Neural progenitor cell (in vitro differentiated cells): ENCODE results near the gene EGFR. TPM values are rescaled to one million over a fixed set of nuclear protein-coding genes. Genes with fewer than 3 reads are reported as not detected.
A peak's percentile ranks its signal among the peaks of the same experiment; 100 is the strongest.

ENCODE experiments used
- DNase-seq: peaks from one replicate; pipeline ENCODE4 v3.0.0-alpha.2; 2016; ENCODE audit warnings: low spot score
- H2AFZ ChIP-seq: fragments of 200-600 bp; sonication (generic); replicated peaks from 2 replicates; pipeline ENCODE4 v1.6.1; 2016; ENCODE audit warnings: antibody characterized with exemption
- H3F3A ChIP-seq: fragments of 200-600 bp; sonication (generic); 2 replicates; pipeline ENCODE4 v1.6.1; 2016; ENCODE audit warnings: antibody characterized with exemption, low read depth
- H3K27ac ChIP-seq: fragments of 200-600 bp; sonication (generic); 2 replicates; pipeline ENCODE4 v1.5.1; 2016; ENCODE audit warnings: mild to moderate bottlenecking
- H3K27me3 ChIP-seq: fragments of 200-600 bp; sonication (generic); 2 replicates; pipeline ENCODE4 v1.6.1; 2016; ENCODE audit warnings: mild to moderate bottlenecking, moderate library complexity
- H3K36me3 ChIP-seq: fragments of 200-600 bp; sonication (generic); 2 replicates; pipeline ENCODE4 v1.5.1; 2016
- H3K4me1 ChIP-seq: fragments of 200-600 bp; sonication (generic); 2 replicates; pipeline ENCODE4 v1.6.1; 2016; ENCODE audit warnings: mixed run types
- H3K4me2 ChIP-seq: fragments of 200-600 bp; sonication (generic); 2 replicates; pipeline ENCODE4 v1.6.1; 2016
- H3K4me3 ChIP-seq: fragments of 200-600 bp; sonication (generic); 2 replicates; pipeline ENCODE4 v1.5.1; 2016
- H3K79me2 ChIP-seq: fragments of 200-600 bp; sonication (generic); 2 replicates; pipeline ENCODE4 v1.6.1; 2016; ENCODE audit warnings: low read depth
- H3K9ac ChIP-seq: fragments of 200-600 bp; sonication (generic); 2 replicates; pipeline ENCODE4 v1.6.1; 2016
- H3K9me3 ChIP-seq: fragments of 200-600 bp; sonication (generic); 2 replicates; pipeline ENCODE4 v1.5.1; 2016; ENCODE audit warnings: low read depth
- H4K20me1 ChIP-seq: fragments of 200-600 bp; sonication (generic); 2 replicates; pipeline ENCODE4 v1.6.1; 2016; ENCODE audit warnings: low read depth
- H3K27ac Mint-ChIP-seq: 3 replicates; pipeline ENCODE4 v1.8.0; 2021; ENCODE audit warnings: mixed read lengths
- H3K27me3 Mint-ChIP-seq: 2 replicates; pipeline ENCODE4 v1.8.0; 2022; ENCODE audit warnings: low read depth, mild to moderate bottlenecking, inconsistent platforms, moderate library complexity, mixed read lengths; ENCODE audit not compliant: insufficient read depth
- H3K36me3 Mint-ChIP-seq: 3 replicates; pipeline ENCODE4 v1.8.0; 2021; ENCODE audit warnings: mixed read lengths
- H3K4me1 Mint-ChIP-seq: 3 replicates; pipeline ENCODE4 v1.8.0; 2021; ENCODE audit warnings: mixed read lengths
- H3K4me3 Mint-ChIP-seq: 3 replicates; pipeline ENCODE4 v1.8.0; 2021; ENCODE audit warnings: mild to moderate bottlenecking, moderate library complexity, mixed read lengths
- H3K9me3 Mint-ChIP-seq: 3 replicates; pipeline ENCODE4 v1.8.0; 2020; ENCODE audit warnings: mixed read lengths
- EZH2 ChIP-seq: fragments of 200-600 bp; sonication (generic); IDR thresholded peaks from 2 replicates; pipeline ENCODE4 v1.6.1; 2017; ENCODE audit warnings: antibody characterized with exemption, mild to moderate bottlenecking, moderate library complexity
- EZH2phosphoT487 ChIP-seq: fragments of 200-600 bp; sonication (generic); IDR thresholded peaks from 2 replicates; pipeline ENCODE4 v1.6.1; 2017; ENCODE audit warnings: antibody characterized with exemption
- total RNA-seq: library from RNA; depleted of rRNA; stranded (reverse); fragments of >200 nt; gene quantifications from 2 replicates; pipeline ENCODE4 v1.2.3, GENCODE V29; 2015; ENCODE audit warnings: low replicate concordance
- TF ChIP-seq, protein P1 (sequence below): fragments of 200-600 bp; sonication (generic); IDR thresholded peaks from 2 replicates; pipeline ENCODE4 v1.5.1; 2017; ENCODE audit warnings: antibody characterized with exemption, mild to moderate bottlenecking

EGFR gene
- total RNA-seq, 1 donor from 2014 or later: 4.6 TPM

DNA sequence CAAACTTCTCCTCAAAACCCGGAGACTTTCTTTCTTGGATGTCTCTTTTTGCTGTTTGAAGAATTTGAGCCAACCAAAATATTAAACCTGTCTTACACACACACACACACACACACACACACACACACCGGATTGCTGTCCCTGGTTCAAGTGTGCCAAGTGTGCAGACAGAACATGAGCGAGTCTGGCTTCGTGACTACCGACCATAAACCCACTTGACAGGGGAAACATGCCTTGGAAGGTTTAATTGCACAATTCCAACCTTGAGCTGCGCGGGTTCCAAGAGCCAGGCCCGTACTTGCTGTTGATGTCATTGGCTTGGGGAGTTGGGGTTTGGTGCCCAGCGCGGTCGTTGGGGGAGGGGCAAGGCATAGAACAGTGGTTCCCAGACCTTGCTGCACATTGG, 1.7 kb downstream of the EGFR start:
- Histone ChIP-seq H3K79me2 (no peaks in the 10 kb centered on the region), H3K27ac (no peak overlapping the region), H2AFZ (no peak overlapping the region), H3K27me3 (peaks cover 76% of the 10 kb centered on the region), H3K4me2 (peak overlapping the region; percentile 99), H4K20me1 (peaks cover 9% of the 10 kb centered on the region), H3K4me3 (peak overlapping the region; percentile 82), H3K4me1 (no peaks in the 10 kb centered on the region), H3K9ac (no peak overlapping the region), H3F3A (peaks cover 10% of the 10 kb centered on the region), H3K36me3 (no peaks in the 10 kb centered on the region), H3K9me3 (no peaks in the 10 kb centered on the region)
- H3K27me3 Mint-ChIP-seq: peaks cover 18% of the 10 kb centered on the region
- no peak for DNase-seq
- peaks cover 3% of the 10 kb centered on the region for H3K4me1 Mint-ChIP-seq
- H3K27ac Mint-ChIP-seq: no peak overlapping the region
- no peaks in the 10 kb centered on the region for H3K36me3 Mint-ChIP-seq
- TF ChIP-seq, protein P1, sequence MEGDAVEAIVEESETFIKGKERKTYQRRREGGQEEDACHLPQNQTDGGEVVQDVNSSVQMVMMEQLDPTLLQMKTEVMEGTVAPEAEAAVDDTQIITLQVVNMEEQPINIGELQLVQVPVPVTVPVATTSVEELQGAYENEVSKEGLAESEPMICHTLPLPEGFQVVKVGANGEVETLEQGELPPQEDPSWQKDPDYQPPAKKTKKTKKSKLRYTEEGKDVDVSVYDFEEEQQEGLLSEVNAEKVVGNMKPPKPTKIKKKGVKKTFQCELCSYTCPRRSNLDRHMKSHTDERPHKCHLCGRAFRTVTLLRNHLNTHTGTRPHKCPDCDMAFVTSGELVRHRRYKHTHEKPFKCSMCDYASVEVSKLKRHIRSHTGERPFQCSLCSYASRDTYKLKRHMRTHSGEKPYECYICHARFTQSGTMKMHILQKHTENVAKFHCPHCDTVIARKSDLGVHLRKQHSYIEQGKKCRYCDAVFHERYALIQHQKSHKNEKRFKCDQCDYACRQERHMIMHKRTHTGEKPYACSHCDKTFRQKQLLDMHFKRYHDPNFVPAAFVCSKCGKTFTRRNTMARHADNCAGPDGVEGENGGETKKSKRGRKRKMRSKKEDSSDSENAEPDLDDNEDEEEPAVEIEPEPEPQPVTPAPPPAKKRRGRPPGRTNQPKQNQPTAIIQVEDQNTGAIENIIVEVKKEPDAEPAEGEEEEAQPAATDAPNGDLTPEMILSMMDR: no peak
- TF ChIP-seq EZH2 (no peak), EZH2phosphoT487 (no peak)
- H3K9me3 Mint-ChIP-seq: no peaks in the 10 kb centered on the region
- peak overlapping the region; percentile 71 for H3K4me3 Mint-ChIP-seq

DNA sequence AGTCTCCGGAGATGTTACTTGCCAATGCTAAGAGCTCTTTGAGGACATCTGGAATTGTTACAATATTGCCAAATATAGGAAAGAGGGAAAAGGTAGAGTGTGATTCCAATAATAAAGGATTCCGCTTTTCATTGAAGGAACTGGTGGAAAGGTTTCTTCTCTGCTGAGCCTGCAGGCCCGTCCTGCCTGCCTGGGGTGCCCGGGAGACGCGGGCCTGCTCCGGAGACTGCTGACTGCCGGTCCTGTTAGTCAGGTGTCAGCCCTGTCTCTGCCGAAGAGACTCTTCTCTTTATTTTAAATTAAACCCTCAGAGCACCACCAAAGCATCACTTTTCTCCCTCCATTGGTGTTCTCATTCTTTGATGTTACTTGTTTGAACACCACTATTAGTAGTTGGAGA, 2.2 kb downstream of the EGFR start:
- H3K9me3 Mint-ChIP-seq: no peaks in the 10 kb centered on the region
- Histone ChIP-seq H3K9me3 (no peaks in the 10 kb centered on the region), H3K9ac (no peak overlapping the region), H3K4me1 (no peaks in the 10 kb centered on the region), H3K36me3 (no peaks in the 10 kb centered on the region), H3K27me3 (peaks cover 70% of the 10 kb centered on the region), H3F3A (peaks cover 10% of the 10 kb centered on the region), H2AFZ (no peak overlapping the region), H3K4me3 (no peak overlapping the region), H4K20me1 (peaks cover 9% of the 10 kb centered on the region), H3K79me2 (no peaks in the 10 kb centered on the region), H3K4me2 (no peak overlapping the region), H3K27ac (no peak overlapping the region)
- no peak for DNase-seq
- H3K27ac Mint-ChIP-seq: no peak overlapping the region
- no peak for TF ChIP-seq EZH2
- TF ChIP-seq EZH2phosphoT487: no peak
- TF ChIP-seq, protein P1: no peak
- H3K4me3 Mint-ChIP-seq: peak overlapping the region; percentile 71
- H3K36me3 Mint-ChIP-seq: no peaks in the 10 kb centered on the region
- H3K4me1 Mint-ChIP-seq: peaks cover 3% of the 10 kb centered on the region
- H3K27me3 Mint-ChIP-seq: peaks cover 17% of the 10 kb centered on the region

DNA sequence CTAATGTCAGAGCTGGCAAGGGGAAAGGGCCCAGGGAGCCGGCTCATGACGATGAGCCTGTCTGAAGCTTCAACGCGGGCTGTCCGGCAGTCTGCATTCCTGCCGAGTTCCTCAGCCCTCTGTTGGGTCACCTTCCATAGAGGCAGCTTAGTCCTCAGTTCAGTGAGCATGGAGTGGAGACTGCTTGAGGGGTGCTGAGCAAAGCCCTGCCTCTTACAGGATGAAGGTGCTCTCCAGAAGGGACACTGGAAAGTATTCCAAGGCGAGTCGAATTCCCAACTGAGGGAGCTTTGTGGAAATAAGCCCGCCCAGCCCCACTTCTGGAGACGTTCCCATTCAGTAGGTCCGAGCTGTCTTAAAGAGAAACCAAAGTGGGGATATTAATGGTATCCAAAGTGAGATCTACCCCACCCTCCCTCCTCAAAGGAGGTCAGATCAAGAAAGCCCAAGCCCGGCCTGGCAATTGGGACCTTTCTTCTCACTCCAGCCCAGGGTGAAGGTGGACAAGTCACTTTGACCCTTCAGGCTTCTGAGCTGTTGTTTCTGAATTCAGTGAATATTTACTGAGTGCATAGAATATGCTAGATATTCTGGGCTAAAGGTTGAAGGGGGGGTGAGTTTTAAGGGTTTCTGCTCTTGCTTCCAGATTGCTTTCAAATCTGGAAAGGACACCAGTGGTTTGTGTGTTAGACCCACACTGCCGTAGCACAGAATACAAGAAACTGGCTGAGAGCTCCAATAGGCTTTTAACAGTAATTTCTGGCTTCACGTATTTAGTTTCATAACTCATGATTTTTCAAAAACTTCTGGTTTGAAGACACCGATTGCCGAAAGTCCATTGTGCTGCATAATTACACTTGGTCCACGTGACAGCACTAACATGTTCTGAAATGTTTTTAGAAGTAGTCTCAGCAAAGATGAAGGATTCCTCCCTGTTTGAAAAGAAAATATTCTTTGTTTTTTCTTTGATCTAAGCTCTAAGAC, 3.5 kb downstream of the EGFR start:
- no peak overlapping the region for H3K9ac ChIP-seq
- peaks cover 10% of the 10 kb centered on the region for H3F3A ChIP-seq
- no peak overlapping the region for H3K27ac ChIP-seq
- peaks cover 58% of the 10 kb centered on the region for H3K27me3 ChIP-seq
- H3K4me2 ChIP-seq: no peak overlapping the region
- H3K36me3 Mint-ChIP-seq: no peaks in the 10 kb centered on the region
- H2AFZ ChIP-seq: no peak overlapping the region
- H3K4me3 ChIP-seq: no peak overlapping the region
- H3K4me1 ChIP-seq: no peaks in the 10 kb centered on the region
- H3K9me3 Mint-ChIP-seq: no peaks in the 10 kb centered on the region
- no peaks in the 10 kb centered on the region for H3K36me3 ChIP-seq
- H3K27ac Mint-ChIP-seq: no peak overlapping the region
- TF ChIP-seq EZH2phosphoT487: no peak
- TF ChIP-seq, protein P1: no peak
- no peak for TF ChIP-seq EZH2
- H3K4me3 Mint-ChIP-seq: no peak overlapping the region
- H4K20me1 ChIP-seq: peaks cover 9% of the 10 kb centered on the region
- H3K27me3 Mint-ChIP-seq: peaks cover 17% of the 10 kb centered on the region
- no peak for DNase-seq
- no peaks in the 10 kb centered on the region for H3K9me3 ChIP-seq
- no peaks in the 10 kb centered on the region for H3K79me2 ChIP-seq
- peaks cover 3% of the 10 kb centered on the region for H3K4me1 Mint-ChIP-seq
